ENCODE data around the gene PGAM2.

The PGAM2 gene

DNA sequence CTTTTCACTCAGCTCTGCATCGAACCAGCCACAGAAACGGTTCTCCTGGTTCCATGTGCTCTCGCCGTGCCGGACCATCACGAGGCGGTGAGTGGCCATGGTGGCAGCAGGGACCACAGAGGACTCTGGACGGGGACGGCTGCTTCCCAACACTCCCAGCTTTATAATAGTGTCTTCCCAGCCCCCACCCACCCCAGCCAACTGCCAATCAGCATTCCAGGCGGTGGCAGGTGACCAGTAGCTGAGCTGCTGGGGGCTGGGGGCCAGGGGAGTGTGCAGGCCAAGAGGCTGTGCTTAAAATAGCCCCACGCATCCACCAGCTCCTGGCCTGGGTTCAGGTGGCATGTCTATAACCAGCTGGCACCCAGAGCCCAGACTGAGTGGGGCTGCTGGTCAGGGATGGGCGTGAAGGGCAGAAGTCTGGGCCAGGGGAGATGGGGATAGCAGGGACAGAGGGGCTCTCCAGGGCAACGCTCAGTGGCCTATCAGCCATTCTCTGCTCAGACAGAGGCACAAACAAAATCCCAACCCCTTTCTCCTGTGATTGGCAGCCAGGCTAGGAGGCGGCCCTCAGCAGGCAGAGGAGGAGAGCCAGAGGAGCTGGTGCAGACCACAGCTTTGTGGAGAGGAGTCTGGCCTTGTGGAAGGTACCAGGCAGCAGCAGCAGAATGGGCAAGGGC, at the start of gene PGAM2:
TSS of gene PGAM2 (minus strand) at position 137 of the 680 bp plus-strand sequence. CDS start at position 99, 38 bp downstream.
- peak in 48 of 58 donors; percentile 15 to 86 (median 63) for DNase-seq

DNA sequence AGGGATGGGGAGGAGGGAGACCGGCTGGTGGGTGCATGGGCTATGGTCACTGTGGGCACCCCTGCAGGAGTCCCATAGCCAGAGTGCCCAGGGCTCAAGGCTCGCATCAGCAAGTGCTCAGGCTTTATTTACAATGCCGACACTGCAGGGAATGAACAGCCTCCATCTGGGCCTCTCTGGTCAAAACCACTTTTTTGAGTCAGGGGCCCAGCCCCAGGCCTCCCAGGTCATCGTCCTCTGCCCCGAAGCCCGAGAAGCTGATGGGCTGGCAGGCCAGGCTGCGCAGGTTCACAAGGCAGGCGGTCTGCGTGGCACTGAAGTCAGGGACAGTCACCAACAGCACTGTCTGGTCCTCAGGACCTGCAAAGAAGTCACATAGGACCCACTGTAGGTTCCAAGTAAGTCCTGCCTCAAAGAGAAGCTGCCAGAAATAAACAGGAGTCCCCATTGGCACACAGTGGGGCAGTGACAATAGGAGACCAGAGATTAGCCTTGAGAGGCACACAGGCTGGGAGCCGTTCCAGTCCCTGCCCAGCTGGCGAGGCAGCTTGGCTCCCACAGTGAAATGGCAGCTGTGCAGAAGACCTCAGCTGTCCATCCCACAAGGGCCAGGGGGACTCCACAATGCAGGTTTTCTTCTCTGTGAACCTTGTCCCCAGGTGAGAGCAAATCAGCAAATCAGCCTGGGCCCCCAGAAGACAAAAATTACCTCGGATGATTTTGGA, 49.4 kb upstream of the PGAM2 start:
- DNase-seq = peak in 55 of 58 donors; percentile 14 to 91 (median 72)

DNA sequence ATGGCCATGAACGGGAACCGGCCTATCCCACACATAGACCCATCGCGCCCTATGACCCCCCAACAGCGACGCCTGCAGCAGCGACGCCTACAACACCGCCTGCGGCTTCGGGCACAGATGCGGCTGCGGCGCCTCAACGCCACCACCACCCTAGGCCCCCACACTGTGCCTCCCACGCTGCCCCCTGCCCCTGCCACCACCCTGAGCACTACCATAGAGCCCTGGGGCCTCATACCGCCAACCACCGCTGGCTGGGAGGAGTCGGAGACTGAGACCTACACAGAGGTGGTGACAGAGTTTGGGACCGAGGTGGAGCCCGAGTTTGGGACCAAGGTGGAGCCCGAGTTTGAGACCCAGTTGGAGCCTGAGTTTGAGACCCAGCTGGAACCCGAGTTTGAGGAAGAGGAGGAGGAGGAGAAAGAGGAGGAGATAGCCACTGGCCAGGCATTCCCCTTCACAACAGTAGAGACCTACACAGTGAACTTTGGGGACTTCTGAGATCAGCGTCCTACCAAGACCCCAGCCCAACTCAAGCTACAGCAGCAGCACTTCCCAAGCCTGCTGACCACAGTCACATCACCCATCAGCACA, 48.5 kb upstream of the PGAM2 start:
- DNase-seq = no peak

DNA sequence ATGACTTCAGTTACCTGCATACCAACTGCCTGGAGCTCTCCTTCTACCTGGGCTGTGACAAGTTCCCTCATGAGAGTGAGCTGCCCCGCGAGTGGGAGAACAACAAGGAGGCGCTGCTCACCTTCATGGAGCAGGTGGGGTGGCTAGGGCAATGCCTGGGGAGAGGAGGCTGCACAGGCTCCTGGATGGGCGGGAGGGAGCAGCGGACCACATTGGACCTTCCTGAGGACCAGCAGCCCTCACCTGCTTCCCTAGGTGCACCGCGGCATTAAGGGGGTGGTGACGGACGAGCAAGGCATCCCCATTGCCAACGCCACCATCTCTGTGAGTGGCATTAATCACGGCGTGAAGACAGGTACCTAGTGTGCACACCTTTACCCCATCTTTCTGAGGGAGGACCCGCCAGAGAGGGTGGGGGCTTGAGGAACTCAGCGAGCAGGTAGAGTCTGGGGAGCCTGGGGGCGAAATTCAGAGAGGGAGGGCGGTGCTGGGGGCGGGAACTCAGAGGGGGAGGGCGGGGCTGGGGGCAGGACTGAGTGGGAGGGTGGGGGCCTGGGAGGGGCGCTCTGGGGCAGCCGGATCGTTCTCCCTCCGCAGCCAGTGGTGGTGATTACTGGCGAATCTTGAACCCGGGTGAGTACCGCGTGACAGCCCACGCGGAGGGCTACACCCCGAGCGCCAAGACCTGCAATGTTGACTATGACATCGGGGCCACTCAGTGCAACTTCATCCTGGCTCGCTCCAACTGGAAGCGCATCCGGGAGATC, 47.8 kb upstream of the PGAM2 start:
- DNase-seq = no peak

DNA sequence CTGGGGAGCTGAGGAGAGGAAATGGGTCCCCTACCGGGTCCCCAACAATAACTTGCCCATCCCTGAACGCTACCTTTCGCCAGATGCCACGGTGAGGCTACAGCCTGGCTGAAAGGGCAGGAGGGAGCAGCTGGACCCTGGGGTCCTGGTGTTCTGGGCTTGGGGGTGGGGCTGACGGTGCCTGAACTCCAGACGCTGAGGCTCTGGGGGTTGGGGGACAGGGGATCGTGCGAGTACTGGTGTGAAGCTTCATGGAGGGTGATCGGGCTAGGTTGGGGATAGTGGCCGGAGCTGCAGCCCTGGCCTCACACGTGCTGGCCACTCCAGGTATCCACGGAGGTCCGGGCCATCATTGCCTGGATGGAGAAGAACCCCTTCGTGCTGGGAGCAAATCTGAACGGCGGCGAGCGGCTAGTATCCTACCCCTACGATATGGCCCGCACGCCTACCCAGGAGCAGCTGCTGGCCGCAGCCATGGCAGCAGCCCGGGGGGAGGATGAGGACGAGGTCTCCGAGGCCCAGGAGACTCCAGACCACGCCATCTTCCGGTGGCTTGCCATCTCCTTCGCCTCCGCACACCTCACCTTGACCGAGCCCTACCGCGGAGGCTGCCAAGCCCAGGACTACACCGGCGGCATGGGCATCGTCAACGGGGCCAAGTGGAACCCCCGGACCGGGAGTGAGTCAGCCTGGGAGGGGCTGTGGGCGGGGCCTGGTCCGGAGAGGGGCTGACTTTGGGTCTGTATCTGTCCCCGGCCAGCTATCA, 47.0 kb upstream of the PGAM2 start:
- DNase-seq = no peak

DNA sequence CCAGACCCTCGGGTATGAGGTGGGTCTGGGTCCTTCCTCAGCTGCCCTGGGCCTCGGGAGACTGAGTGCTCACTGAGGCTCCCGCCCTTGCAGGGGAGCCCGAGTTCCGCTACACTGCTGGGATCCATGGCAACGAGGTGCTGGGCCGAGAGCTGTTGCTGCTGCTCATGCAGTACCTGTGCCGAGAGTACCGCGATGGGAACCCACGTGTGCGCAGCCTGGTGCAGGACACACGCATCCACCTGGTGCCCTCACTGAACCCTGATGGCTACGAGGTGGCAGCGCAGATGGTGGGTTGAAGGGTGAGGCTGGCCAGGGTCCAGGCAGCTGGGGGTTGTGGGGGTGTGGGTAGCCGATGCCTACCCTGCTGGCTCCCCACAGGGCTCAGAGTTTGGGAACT, 46.4 kb upstream of the PGAM2 start:
- peak in 2 of 58 donors; percentile 11 to 21 for DNase-seq

DNA sequence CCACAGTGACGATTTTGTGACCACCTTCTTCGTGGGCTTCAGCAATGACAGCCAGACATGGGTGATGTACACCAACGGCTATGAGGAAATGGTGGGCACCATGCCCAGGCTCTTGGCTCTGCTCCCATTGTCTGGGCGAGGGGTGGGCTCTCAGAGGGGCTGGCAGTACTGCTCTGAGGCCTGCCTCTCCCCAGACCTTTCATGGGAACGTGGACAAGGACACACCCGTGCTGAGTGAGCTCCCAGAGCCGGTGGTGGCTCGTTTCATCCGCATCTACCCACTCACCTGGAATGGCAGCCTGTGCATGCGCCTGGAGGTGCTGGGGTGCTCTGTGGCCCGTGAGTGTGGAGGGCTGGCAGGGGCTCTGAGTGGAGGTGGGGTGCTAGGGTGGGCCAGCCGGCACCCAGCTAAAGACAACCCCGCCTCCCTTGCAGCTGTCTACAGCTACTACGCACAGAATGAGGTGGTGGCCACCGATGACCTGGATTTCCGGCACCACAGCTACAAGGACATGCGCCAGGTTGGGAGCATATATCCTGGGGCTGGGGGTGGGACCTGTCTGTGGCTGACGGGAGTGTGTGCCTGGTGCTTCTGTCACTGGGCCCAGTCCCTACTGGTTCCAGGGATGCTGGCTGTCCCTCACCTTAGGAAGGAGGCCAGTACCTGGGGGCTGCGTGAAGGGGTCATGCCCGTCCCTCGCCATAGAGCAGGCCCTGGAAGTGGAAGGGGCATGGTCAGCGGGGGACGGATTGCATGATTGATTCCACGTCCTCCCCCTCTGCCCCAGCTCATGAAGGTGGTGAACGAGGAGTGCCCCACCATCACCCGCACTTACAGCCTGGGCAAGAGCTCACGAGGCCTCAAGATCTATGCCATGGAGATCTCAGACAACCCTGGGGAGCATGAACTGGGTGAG, 45.6 kb upstream of the PGAM2 start:
- no peak for DNase-seq

DNA sequence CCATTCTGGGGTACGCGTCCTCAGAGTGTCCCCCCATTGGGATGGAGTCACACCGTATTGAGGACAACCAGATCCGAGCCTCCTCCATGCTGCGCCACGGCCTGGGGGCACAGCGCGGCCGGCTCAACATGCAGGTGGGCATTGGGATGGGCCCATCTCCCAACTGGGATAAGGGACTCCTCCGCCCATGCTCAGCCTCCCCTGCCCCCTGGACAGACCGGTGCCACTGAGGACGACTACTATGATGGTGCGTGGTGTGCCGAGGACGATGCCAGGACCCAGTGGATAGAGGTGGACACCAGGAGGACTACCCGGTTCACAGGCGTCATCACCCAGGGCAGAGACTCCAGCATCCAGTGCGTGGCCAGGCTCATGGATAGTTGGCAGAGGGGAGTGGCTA, 44.6 kb upstream of the PGAM2 start:
- DNase-seq = no peak

DNA sequence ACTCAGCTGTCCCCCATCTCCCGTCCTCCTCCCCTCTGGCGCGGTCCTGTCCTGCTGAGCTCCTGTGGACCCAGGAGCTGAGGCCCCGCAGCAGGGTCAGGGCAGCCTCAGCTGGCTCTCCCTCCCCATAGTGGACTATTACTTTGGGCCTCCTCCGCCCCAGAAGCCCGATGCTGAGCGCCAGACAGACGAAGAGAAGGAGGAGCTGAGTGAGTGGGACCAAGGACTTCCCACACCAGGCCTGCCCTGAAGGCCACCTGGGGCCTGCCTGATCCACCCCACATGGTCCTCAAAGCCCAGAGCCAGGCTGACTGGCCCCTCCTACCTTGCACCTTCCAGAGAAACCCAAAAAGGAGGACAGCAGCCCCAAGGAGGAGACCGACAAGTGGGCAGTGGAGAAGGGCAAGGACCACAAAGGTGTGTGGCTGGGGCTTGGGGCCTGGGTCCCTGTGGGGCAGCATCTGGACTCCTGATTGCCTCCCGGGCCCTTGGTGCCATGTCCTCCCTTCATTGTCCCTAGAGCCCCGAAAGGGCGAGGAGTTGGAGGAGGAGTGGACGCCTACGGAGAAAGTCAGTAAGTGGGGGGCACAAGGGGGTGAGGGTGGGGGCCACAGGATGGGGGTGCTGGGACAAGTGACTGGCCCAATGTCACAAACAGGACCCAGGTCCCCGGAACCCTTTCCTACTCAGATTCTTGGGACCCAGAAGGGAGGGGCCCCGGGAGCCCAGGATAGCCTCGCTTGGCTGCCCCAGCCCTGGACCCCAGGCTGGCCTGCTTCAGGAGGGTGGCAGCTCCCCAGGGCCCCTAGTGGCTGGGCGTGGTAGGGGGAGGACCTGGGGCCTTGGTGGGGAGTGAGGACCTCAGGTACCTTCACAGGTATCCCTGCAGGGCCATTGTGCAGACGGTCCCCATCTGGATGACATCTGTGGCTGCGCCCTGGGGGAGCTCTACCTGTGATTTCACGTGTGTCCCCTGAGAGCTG, 43.7 kb upstream of the PGAM2 start:
- DNase-seq = no peak

DNA sequence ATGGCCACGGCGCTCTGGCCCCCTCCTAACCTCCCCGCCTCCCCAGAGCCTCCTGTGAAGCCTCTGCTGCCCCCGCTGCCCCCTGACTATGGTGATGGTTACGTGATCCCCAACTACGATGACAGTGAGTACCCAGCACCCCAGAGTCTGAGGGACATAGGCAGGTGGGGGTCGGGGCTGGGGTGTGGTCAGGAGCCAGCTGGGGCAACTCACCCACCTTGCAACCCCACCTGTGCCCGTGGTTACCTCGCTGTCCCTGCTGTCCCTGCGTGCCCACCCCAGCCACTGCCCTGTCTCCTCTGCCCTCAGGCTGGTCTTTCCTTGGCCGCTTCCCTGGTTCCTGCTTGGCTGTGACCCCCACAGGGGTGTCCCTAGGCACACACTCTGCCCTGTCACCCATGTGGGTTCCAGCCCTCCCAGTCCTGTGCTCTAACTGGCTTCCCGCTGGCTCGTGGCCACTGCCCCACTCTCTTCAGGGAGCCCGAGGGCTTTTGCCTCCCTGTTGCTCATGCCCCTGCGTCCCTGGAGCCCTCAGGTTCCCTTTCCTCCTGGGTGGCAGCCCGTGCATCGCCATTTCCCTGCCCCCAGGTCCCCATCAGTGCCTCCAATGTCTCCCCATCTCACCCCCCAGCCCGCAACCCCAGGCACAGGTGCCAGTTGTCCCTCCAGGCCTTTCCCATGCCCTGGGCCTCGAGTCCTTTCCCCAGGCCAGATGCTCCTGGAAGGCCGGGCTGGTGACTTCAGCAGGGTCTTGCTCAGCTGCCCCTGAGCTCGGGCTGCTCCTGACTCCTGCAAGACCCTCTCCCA, 42.8 kb upstream of the PGAM2 start:
- no peak for DNase-seq

DNA sequence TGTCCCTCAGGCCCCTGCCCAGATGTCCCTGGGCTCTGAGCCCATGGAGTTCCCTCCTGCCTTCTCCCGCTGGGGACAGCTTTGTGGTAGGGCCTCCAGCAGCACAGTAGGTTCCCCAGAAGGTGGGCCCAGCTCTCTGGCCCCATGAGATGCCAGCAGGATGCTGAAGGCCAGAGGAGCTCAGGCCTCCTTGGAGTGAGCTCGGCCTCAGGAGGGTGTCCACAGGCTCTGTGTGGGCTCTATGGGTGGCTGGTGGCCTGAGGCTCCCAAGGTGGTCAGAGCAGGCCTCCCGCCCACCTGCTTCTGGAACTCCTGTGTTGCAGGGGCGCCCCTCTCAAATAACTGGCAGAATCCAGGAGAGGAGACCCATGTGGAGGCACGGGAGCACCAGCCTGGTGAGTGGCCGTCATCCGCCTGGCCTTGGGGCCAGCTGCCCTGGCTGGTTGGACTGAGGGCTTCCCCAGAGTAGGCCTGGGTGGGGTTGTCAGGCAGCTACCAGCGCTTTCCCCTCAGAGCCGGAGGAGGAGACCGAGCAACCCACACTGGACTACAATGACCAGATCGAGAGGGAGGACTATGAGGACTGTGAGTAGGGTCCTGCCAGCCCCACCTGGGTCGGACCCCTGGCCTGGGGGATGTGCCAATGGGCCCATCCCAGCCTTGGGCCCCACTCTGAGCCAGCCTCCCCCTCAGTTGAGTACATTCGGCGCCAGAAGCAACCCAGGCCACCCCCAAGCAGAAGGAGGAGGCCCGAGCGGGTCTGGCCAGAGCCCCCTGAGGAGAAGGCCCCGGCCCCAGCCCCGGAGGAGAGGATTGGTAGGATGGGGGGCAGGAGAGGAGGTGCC, 42.0 kb upstream of the PGAM2 start:
- DNase-seq = no peak

DNA sequence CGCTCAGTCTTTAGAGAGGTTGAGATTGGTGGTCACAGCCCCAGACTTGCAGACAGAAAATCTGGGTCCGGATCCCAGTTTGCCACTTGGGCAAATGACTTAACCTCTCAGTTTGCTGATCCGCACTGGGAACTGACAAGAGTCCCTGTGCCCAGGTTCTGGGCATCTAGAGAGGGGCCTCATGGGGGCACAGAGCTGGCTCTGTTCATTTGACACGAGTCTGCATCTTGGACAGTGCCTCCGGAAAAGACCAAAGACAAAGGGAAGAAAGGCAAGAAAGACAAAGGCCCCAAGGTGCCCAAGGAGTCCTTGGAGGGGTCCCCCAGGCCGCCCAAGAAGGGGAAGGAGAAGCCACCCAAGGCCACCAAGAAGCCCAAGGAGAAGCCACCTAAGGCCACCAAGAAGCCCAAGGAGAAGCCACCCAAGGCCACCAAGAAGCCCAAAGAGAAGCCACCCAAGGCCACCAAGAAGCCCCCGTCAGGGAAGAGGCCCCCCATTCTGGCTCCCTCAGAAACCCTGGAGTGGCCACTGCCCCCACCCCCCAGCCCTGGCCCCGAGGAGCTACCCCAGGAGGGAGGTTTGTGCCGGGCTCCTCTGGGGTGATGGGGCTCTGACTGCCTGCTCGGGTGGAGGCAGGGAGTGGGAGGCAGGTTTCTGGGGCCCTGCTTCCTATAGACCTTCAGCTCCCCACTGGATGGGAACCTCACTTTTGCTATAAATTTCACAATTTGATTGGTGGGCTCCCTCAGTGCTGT, 41.1 kb upstream of the PGAM2 start:
- no peak for DNase-seq

DNA sequence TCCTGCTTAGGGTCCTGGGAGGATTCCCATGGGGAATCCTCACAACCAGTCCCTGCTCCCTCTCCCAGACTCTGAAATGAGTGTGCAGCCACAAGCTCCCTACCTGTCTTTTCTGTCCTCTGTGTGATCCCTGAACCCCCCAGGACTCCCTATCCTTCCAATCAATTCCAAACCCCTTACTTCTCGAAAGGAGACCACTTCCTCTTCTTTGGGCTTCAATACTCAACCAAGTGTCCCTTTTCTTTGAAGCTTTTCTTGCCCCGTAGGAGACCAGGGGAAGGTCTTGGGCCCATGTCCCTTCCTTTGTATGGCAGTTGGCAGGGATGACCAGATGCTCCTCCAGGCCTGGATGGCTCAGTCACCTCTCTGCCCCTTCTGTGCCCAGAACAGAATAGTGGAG, 40.5 kb upstream of the PGAM2 start:
- DNase-seq = no peak

DNA sequence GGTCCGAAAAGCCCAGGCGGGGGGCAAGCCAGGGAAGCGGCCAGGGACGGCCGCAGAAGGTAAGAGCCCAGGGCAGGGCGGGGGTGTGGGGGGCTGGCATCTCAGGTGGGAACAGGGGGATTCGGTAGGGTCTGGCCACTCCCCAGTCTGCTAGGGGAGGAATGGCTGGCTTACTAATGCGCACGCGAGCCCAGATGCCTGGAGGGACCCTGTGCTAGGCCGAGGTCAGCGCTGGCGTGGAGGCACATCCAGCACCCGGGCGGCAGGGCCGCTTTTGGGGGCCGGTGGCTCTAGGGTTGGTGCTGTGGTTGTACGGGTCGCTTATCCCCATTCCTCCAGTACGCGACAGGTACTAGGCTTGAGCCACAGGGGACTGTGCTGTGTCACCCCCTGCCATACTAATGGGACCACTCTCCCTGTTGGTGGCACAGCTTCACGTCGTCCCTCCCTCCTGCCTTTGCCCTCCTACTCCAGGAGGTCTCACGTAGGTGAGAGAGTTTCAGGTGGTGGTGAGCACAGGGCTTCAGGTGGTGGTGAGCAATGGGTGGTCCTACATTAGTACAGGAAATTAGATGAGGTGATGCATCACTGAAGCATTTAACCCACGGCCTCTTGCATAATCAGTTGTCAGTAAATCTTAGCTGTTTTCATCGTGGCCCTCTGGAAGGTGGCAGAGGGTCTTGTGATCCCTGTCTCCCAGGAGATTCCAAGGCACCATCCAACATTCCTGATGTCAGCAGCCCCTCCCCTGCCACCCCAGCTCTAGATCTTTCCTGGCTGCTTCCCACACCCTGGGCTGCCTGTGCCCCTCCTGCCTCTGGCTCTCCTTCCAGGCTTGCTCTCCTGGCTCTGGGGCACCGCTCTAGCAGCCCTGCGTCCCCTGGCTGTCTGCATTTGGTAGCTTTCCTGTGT, 39.7 kb upstream of the PGAM2 start:
- peak in 45 of 58 donors; percentile 3 to 83 (median 46) for DNase-seq

Measured in anterior cingulate cortex (tissue), 58 donors.